ENCODE measurements around the gene SAMMSON.

The SAMMSON gene

GRCh38 chr3:69999140-70000027 is at the start of gene SAMMSON:
Gene SAMMSON (plus strand): TSS chr3:69999733.
- in situ Hi-C loops (cut with MboI; ENCODE audit: low sequenced_read_pairs), result no loop called here

GRCh38 chr3:69951616-69952015 is 47.9 kb upstream of the SAMMSON start:
- in situ Hi-C loops (cut with MboI; ENCODE audit: low sequenced_read_pairs), result no loop called here

- in situ Hi-C loops (cut with MboI; ENCODE audit: low sequenced_read_pairs), result no loop called here
These were observed 40.0 kb upstream of the SAMMSON start for GRCh38 chr3:69959581-69959980.

- in situ Hi-C loops (cut with MboI; ENCODE audit: low sequenced_read_pairs), result no loop called here
These were observed 37.7 kb upstream of the SAMMSON start for GRCh38 chr3:69961706-69962439.

- in situ Hi-C loops (cut with MboI; ENCODE audit: low sequenced_read_pairs), result no loop called here
These were observed 35.9 kb upstream of the SAMMSON start for GRCh38 chr3:69963643-69964042.

- in situ Hi-C loops (cut with MboI; ENCODE audit: low sequenced_read_pairs), result no loop called here
These were observed 32.4 kb upstream of the SAMMSON start for GRCh38 chr3:69967156-69967555.

GRCh38 chr3:69970827-69971226 is 28.7 kb upstream of the SAMMSON start:
- in situ Hi-C loops (cut with MboI; ENCODE audit: low sequenced_read_pairs), result no loop called here

GRCh38 chr3:69972672-69973071 is 26.9 kb upstream of the SAMMSON start:
- in situ Hi-C loops (cut with MboI; ENCODE audit: low sequenced_read_pairs), result no loop called here

- in situ Hi-C loops (cut with MboI; ENCODE audit: low sequenced_read_pairs), result no loop called here
These were observed 23.5 kb upstream of the SAMMSON start for GRCh38 chr3:69976021-69976420.

GRCh38 chr3:69983546-69984265 is 15.8 kb upstream of the SAMMSON start:
- in situ Hi-C loops (cut with MboI; ENCODE audit: low sequenced_read_pairs), result no loop called here

GRCh38 chr3:69985266-69985665 is 14.3 kb upstream of the SAMMSON start:
- in situ Hi-C loops (cut with MboI; ENCODE audit: low sequenced_read_pairs), result no loop called here

- in situ Hi-C loops (cut with MboI; ENCODE audit: low sequenced_read_pairs), result no loop called here
These were observed 13.1 kb upstream of the SAMMSON start for GRCh38 chr3:69986419-69986818.

GRCh38 chr3:69987833-69988232 is 11.7 kb upstream of the SAMMSON start:
- in situ Hi-C loops (cut with MboI; ENCODE audit: low sequenced_read_pairs), result no loop called here

- in situ Hi-C loops (cut with MboI; ENCODE audit: low sequenced_read_pairs), result no loop called here
These were observed 5.8 kb upstream of the SAMMSON start for GRCh38 chr3:69993757-69994156.

GRCh38 chr3:69994919-69995318 is 4.6 kb upstream of the SAMMSON start:
- in situ Hi-C loops (cut with MboI; ENCODE audit: low sequenced_read_pairs), result no loop called here

- in situ Hi-C loops (cut with MboI; ENCODE audit: low sequenced_read_pairs), result no loop called here
These were observed 1.8 kb upstream of the SAMMSON start for GRCh38 chr3:69997631-69998307.

GRCh38 chr3:69998759-69999139 is 784 bp upstream of the SAMMSON start:
- in situ Hi-C loops (cut with MboI; ENCODE audit: low sequenced_read_pairs), result no loop called here

GRCh38 chr3:70000028-70000410 is 486 bp downstream of the SAMMSON start:
- in situ Hi-C loops (cut with MboI; ENCODE audit: low sequenced_read_pairs), result no loop called here

GRCh38 chr3:70000563-70001081 is 1.1 kb downstream of the SAMMSON start:
- in situ Hi-C loops (cut with MboI; ENCODE audit: low sequenced_read_pairs), result no loop called here

GRCh38 chr3:70003119-70003518 is 3.6 kb downstream of the SAMMSON start:
- in situ Hi-C loops (cut with MboI; ENCODE audit: low sequenced_read_pairs), result no loop called here

- in situ Hi-C loops (cut with MboI; ENCODE audit: low sequenced_read_pairs), result no loop called here
These were observed 6.6 kb downstream of the SAMMSON start for GRCh38 chr3:70006089-70006488.

Measured in HL-60/S4 treated with phorbol 12-myristate 13-acetate at 8.2 ng/mL for 4 days and 3 days (cell line).